ENCODE measurements around the gene MPHOSPH6. TPM values are rescaled to one million over a fixed set of nuclear protein-coding genes. Genes with fewer than 3 reads are reported as not detected.

MPHOSPH6 gene
- total and polyA plus RNA-seq, 2 of the 8 experiments (the other 6 are each of a cell fraction or from before 2014, with no cell fraction given) = 19.7 to 32.9 TPM

GRCh38 chr16:82150549-82150948 lies 19.5 kb downstream of the MPHOSPH6 start:
- H3K23me2 ChIP-seq (ENCODE audit: low read depth, low read length) = peaks cover 2% of the 10 kb centered on the region; the same call in 1 of the 2 replicates
- 0 out of 7 replicates have a peak, but pooled peaks cover 0 to 2% (median 0%) of the 10 kb centered on the region in 4 experiments for H3K4me1 ChIP-seq (replicated peaks in 1 of 4; ENCODE audit: control insufficient read depth in 3 of 4, insufficient read depth in 4 of 4, low read length in 3 of 4)
- H2BK20ac ChIP-seq (ENCODE audit: low read length) = no peak overlapping the region
- no peak for DNase-seq (ENCODE audit: low read depth in 1 of 2, low spot score in 2 of 2)
- H3K23ac ChIP-seq (ENCODE audit: insufficient read length) = no peak overlapping the region
- no peaks in the 10 kb centered on the region; the same call in 1 of the 2 replicates for H3K79me1 ChIP-seq (ENCODE audit: low read depth, low read length)
- no peak overlapping the region for H2BK5ac ChIP-seq (ENCODE audit: low read depth, low read length)
- ChIA-PET POLR2A (ENCODE audit: partially characterized antibody) (interaction anchor here (1.4 to 3.0 kb wide), 2 partner anchors 12 to 20 kb away, joined by 5 to 10 read pairs; partner anchors contain the start of gene MPHOSPH6), CTCF (ENCODE audit: partially characterized antibody) (interaction anchor here (0.8 kb wide), 1 partner anchor 23 kb away, joined by 3 read pairs; no protein-coding TSS in a partner anchor)
- no peak overlapping the region for H4K5ac ChIP-seq (ENCODE audit: insufficient read length, low read depth, low read length)
- H2BK12ac ChIP-seq (ENCODE audit: low read depth, low read length) = no peak overlapping the region
- H4K20me1 ChIP-seq (replicated peaks in 1 of 2; ENCODE audit: control insufficient read depth in 1 of 2, insufficient read depth in 2 of 2, low read length in 2 of 2) = no peaks in the 10 kb centered on the region
- H2AK5ac ChIP-seq (ENCODE audit: low read depth, low read length) = no peak overlapping the region
- H3K27ac ChIP-seq (ENCODE audit: low read depth, low read length) = no peak overlapping the region
- 93% methylated on average over 1 of the region's 1 CpG; no CpG with 5 or more reads in 1 of the 2 experiments for WGBS, 2 experiments (ENCODE audit: extremely low coverage in 1 of 2, insufficient coverage in 1 of 2, insufficient read length in 1 of 2, insufficient replicate concordance in 2 of 2, low coverage in 1 of 2, low lambda C conversion rate in 2 of 2, missing lambda C conversion rate in 1 of 2)
- H3K4me2 ChIP-seq (ENCODE audit: insufficient read depth in 1 of 2, low read depth in 2 of 2, low read length in 2 of 2) = no peak overlapping the region
- no peak overlapping the region for H3K4ac ChIP-seq (replicated peaks; ENCODE audit: insufficient read length, low read depth, low read length)
- H3K9me3 ChIP-seq (ENCODE audit: insufficient read depth in 2 of 2, low read depth in 1 of 2, low read length in 1 of 2) = no peaks in the 10 kb centered on the region
- H3K56ac ChIP-seq (replicated peaks; ENCODE audit: insufficient read length, low read depth, low read length) = no peak overlapping the region
- H3K36me3 ChIP-seq (ENCODE audit: control insufficient read depth in 2 of 4, insufficient read depth in 4 of 4, low read length in 3 of 4) = peaks cover 0 to 43% (median 21%) of the 10 kb centered on the region in 4 experiments; a peak in 7 of 8 replicates
- peaks cover 0 to 26% of the 10 kb centered on the region in 2 experiments; a peak in 2 of 4 replicates for H3K79me2 ChIP-seq (ENCODE audit: control insufficient read depth in 1 of 2, insufficient read depth in 2 of 2, low read length in 2 of 2)
- no peak for FAIRE-seq
- no peak overlapping the region for H4K8ac ChIP-seq (ENCODE audit: extremely low read depth, insufficient read depth, low read length)
- H3K18ac ChIP-seq (ENCODE audit: extremely low read depth, low read length) = no peak overlapping the region
- TF ChIP-seq CHD2 (IDR thresholded peaks at IDR 0.05; ENCODE audit: low read length) = no peak
- no peak for TF ChIP-seq CHD1 (IDR thresholded peaks at IDR 0.05; ENCODE audit: low read depth, low read length)
- no peak for TF ChIP-seq JUND (IDR thresholded peaks at IDR 0.05; ENCODE audit: low read length)
- TF ChIP-seq USF2 (IDR thresholded peaks at IDR 0.05; ENCODE audit: low read length) = no peak
- TF ChIP-seq CBX8 (IDR thresholded peaks at IDR 0.05; ENCODE audit: borderline replicate concordance, low read depth, low read length) = no peak
- TF ChIP-seq ASH2L (IDR thresholded peaks at IDR 0.05; ENCODE audit: low read length) = no peak
- no peak for TF ChIP-seq POLR2A (IDR thresholded peaks at IDR 0.05; ENCODE audit: control extremely low read depth in 1 of 2, low read depth in 2 of 2, low read length in 2 of 2)
- TF ChIP-seq RAD21 (IDR thresholded peaks at IDR 0.05 in 1 of 2, conservative IDR thresholded peaks at IDR 0.05 in 1 of 2; ENCODE audit: low read depth in 2 of 2, low read length in 2 of 2) = no peak
- TF ChIP-seq RXRA (IDR thresholded peaks at IDR 0.05; ENCODE audit: insufficient read depth, low read depth, low read length) = no peak
- no peak for TF ChIP-seq NANOG (IDR thresholded peaks at IDR 0.05; ENCODE audit: insufficient read depth, low read depth, low read length, poor library complexity, severe bottlenecking)
- no peak for TF ChIP-seq SP1 (IDR thresholded peaks at IDR 0.05; ENCODE audit: low read depth, low read length)
- no peak for TF ChIP-seq YY1 (IDR thresholded peaks at IDR 0.05; ENCODE audit: low read depth, low read length)
- TF ChIP-seq TCF12 (IDR thresholded peaks at IDR 0.05; ENCODE audit: low read depth, low read length) = no peak
- no peak overlapping the region for H3K4me3 ChIP-seq (ENCODE audit: extremely low read depth in 1 of 4, insufficient read depth in 2 of 4, low read depth in 3 of 4, low read length in 4 of 4)
- no peaks in the 10 kb centered on the region; a peak in 1 of 7 replicates for H3K27me3 ChIP-seq (replicated peaks in 1 of 4; ENCODE audit: control insufficient read depth in 3 of 4, extremely low read depth in 1 of 4, insufficient read depth in 3 of 4, low read length in 3 of 4)
- no peak overlapping the region for H4K91ac ChIP-seq (replicated peaks; ENCODE audit: insufficient read length, low read length)
- H2BK120ac ChIP-seq (replicated peaks; ENCODE audit: low read depth, low read length) = no peak overlapping the region
- no peak overlapping the region for H2BK15ac ChIP-seq (ENCODE audit: low read length)
- H3K14ac ChIP-seq (ENCODE audit: insufficient read length) = no peak overlapping the region
- H2AFZ ChIP-seq (ENCODE audit: low read length) = no peak overlapping the region
- no peak overlapping the region for H3K9ac ChIP-seq (replicated peaks in 1 of 4; ENCODE audit: extremely low read depth in 1 of 4, low read depth in 3 of 4, low read length in 3 of 4)

All from H1 (cell line).